ENCODE measurements around the gene EIF3CL.
"Not testable (repeated sequence)": the region's sequence is repeated elsewhere in the genome, so short reads cannot be mapped to it uniquely, and the experiment has no call there.

The EIF3CL gene

GRCh38 chr16:28338230-28338629, 65.4 kb downstream of the EIF3CL start:
- not testable (repeated sequence) for DNase-seq

- not testable (repeated sequence) for DNase-seq
Measured at GRCh38 chr16:28336940-28337710, 66.5 kb downstream of the EIF3CL start.

- not testable (repeated sequence) for DNase-seq
Measured at GRCh38 chr16:28335678-28336077, 68.0 kb downstream of the EIF3CL start.

- not testable (repeated sequence) for DNase-seq
Measured at GRCh38 chr16:28332632-28333031, 71.0 kb downstream of the EIF3CL start.

- DNase-seq, result not testable (repeated sequence)
Measured at GRCh38 chr16:28330981-28331380, 72.7 kb downstream of the EIF3CL start.

- not testable (repeated sequence) for DNase-seq
Measured at GRCh38 chr16:28330232-28330631, 73.4 kb downstream of the EIF3CL start.

All from fibroblast of skin of right biceps (primary cell).